Brain pericyte (primary cell): ENCODE data around the gene BTG3.

Experiments
- DNase-seq: peaks from one replicate; pipeline ENCODE4 v3.0.0-alpha.2; 2012; ENCODE audit warnings: low read depth, low spot score

BTG3 gene, protein sequence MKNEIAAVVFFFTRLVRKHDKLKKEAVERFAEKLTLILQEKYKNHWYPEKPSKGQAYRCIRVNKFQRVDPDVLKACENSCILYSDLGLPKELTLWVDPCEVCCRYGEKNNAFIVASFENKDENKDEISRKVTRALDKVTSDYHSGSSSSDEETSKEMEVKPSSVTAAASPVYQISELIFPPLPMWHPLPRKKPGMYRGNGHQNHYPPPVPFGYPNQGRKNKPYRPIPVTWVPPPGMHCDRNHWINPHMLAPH

GRCh38 chr21:17612565-17613241, at the start of gene BTG3:
BTG3 (minus strand) TSS chr21:17612901; CDS start chr21:17609144, 3,757 bp downstream.
- no peak for DNase-seq

GRCh38 chr21:17660862-17661261, 48.2 kb upstream of the BTG3 start:
- no peak for DNase-seq

- DNase-seq: no peak
Measured at GRCh38 chr21:17660452-17660851, 47.8 kb upstream of the BTG3 start.

DNA sequence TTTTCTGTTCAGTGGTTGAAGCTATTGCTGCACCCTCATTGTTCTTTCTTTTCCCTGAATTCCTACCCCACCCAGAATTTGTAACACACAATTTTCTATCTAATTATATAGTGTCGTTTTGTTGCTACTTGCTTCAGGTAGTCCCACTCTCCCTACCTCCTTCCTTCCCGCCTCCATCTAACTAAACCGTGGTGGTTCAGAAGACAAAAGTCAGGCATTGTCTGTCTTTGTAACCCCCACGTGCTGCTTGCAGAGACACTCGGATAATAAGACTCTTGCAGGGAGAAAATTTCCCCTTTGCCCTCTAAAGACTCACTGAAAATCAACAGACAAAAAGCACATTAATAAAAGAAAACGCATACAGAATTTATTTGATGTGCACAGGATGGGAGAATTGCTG, 46.2 kb upstream of the BTG3 start:
- DNase-seq: no peak

DNA sequence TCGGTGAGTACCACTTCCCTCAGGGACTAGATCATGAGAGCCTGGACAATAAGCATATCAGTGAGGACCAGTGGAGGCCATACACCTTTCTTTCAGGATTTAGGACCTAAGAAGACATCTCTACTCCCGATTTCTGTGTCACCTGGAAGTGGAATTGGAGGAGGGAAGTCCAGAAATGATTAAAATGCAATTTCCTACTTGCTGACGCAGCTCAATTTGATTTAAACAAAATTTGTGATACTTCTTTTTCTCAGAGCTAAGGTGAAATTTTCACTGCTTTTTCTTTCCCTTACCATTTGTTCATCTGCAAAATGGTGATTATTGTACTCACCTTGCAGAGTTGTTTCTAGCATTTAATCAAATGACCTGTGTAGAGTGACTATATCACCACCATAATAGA, 38.8 kb upstream of the BTG3 start:
- no peak for DNase-seq

DNA sequence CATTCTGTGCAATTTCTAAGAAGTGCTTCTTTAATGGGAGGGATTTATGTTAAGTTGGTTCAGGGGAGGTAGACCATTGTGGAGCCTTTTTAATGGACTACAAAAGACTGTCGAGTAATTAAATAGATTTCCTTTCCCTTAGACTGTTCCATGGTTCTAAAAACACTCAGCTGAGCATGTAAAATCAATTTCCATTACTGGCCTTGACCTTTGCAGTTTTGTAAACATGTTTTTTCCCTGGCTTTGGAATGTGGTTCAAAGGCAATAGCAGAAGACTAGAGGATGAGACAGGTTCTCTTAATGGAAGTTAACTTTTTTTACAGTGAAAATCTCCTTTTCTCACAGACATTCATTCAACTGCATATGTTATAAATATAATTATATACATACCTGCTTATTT, 37.6 kb upstream of the BTG3 start:
- DNase-seq: no peak

DNA sequence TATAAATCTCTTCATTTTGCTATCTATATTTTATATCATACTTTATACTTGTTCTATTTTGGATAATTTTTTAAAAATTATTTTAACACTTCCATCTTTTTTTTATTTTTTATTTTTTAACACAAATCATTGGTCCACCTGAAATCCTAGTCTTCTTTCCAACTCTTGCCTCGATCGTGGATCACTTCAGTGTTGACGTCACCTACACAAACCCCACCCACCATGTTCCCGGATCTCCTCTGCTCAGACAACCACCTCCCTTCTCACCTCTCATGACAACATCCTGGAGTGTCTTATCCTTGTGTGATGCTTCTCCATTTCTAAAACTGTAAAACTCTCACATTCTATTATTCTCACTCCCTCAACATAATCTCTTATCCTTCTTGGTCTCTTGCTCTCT, 34.1 kb upstream of the BTG3 start:
- DNase-seq: no peak

DNA sequence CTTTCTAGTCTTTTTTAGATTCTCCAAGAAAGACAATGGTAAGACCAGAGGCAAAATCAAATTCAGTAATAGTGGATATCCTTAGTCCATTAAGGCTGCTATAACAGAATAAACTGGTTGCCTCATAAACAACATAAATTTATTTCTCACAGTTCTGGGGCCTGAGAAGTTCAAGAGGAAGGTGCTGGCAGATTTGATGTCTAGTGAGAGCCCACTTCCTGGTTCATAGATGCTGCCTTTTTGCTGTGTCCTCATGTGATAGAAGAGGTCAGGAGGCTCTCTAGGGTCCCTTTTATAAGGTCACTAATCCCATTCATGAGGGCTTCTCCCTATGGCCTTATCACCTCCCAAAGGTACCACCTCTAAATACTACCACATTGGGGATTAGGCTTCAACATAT, 31.5 kb upstream of the BTG3 start:
- DNase-seq: no peak

- no peak for DNase-seq
Measured at GRCh38 chr21:17640821-17641220, 28.1 kb upstream of the BTG3 start.

GRCh38 chr21:17636711-17637110, 24.0 kb upstream of the BTG3 start:
- DNase-seq: no peak

DNA sequence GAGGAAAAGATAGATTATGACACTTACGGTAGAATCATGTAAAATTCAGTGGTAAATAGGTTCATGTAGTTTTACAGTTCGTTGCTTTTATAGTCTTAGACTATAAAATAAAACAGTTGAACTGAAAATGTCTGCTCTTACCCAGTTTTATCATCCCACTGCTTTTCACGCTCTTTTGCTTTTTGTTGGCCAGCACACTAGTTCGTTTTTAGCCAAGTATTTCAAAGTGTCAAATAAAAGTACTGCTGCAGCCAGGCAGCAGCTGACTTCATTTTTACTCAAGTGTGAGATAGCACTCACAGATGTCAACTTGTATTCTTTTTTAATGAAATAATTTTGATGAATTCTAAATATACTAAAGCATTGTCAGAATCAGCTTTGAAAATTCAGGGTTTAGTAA, 18.5 kb upstream of the BTG3 start:
- no peak for DNase-seq

DNA sequence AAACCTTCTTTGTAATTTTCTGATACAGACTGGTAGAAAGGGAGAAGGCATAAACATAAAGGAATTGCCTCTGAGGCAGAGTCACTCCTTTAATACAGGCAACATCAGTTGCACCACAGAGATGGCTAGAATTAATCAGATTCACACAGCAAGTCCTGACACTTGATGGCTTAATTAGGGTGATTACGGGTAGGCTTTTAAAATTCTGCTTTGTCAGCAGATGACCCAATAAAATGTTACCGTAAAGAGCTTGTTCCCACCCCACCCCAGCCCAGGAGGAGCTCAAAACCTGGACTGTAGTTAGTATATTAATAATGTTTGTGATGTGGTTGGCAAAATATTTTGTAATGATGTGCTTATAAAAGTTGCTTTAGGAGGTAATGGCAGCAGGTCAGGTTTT, 9.3 kb upstream of the BTG3 start:
- DNase-seq: no peak

DNA sequence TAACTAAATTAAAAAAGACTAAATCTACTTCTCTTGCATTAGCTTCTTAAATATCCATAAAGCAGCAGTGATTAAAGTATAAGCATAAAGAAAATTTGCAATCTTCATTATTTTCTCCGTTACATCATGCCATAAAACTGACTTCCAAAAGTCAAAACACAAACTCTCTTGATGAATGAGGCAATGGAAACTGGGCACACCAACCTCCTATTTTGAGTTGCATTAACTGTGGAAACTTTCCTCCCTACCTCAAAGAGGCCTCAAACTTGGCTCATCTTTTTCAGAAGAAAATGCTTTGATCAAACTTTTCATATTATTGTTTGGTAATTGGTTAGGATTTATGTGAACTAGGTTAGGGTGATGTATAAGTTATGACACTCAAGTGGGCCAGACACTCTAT, 4.1 kb upstream of the BTG3 start:
- DNase-seq: no peak

GRCh38 chr21:17613242-17613676, 558 bp upstream of the BTG3 start:
- DNase-seq: no peak

DNA sequence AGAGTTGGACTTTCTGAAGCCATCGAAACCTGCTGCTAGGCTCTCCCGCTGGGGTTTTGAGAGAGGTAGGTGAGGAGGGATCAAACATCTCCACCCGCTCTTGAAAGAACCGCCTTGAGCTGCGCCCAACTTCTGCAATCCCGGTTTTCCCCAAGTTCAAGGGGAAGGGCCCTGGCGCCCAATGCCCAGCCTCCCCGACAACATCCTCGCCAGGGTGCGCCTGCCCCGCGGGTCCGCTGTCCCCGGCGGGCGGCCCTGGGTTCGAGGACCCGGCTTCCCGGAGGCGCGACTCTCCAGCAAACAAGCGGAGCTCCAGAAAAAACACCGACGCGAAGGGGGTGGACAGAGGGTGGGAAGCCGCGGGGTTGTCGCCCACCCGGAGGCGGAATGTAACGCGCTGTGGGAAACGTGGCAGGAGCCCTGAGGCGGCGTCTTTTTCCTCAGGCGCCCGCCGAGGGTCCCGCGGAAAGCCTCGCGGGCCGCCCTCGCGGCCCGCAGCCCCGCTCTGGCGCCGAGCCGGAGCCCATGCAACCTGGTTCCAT, 607 bp downstream of the BTG3 start:
- no peak for DNase-seq

- peak; percentile 78 for DNase-seq
Measured at GRCh38 chr21:17611414-17612022, 1.2 kb downstream of the BTG3 start.

DNA sequence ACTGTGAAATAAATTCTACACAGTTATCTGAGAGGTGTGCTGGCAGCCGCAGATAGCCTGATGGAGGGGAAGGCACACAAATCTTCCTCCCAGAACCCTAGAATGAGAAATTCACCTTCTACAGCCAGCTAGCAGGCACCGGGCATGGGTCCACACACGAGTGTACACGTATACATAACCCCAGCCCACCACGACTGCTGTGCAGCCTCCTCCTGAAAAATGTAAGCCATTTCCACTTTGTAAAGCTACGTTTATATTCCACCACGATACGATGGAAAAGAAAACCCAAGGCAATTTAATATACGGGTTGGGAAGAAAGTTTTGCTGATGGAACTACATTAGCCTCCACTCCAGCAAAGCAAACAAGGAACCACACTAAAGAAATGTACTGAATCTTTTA, 1.8 kb downstream of the BTG3 start:
- no peak for DNase-seq

- no peak for DNase-seq
Measured at GRCh38 chr21:17609681-17610080, 3.0 kb downstream of the BTG3 start.

GRCh38 chr21:17607684-17608083, 5.0 kb downstream of the BTG3 start:
- no peak for DNase-seq

- no peak for DNase-seq
Measured at GRCh38 chr21:17602874-17603273, 9.8 kb downstream of the BTG3 start.

DNA sequence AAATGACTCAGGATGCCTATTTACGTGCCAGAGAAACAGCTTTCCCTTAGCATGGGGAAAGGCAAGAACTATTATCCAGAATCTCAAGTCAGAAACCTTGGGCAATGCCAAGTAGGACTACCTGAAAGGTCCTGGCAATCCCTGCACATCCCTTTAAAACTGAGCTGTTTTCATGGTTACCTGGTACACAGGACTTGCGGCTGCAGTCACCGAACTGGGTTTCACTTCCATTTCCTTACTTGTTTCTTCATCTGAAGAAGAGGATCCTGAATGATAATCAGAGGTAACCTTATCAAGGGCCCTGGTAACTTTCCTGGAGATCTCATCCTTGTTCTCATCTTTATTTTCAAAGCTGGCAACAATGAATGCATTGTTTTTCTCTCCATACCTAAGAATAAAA, 14.3 kb downstream of the BTG3 start:
- no peak for DNase-seq

GRCh38 chr21:17597680-17598079, 15.0 kb downstream of the BTG3 start:
- DNase-seq: no peak

GRCh38 chr21:17590430-17590829, 22.3 kb downstream of the BTG3 start:
- no peak for DNase-seq
